ENCODE data around the gene ERC1. TPM values are rescaled to one million over a fixed set of nuclear protein-coding genes. Genes with fewer than 3 reads are reported as not detected.

The ERC1 gene
- total and polyA plus RNA-seq, 2 of the 4 experiments (the other 2 are of a cell fraction): 11.6 to 25.6 TPM

DNA sequence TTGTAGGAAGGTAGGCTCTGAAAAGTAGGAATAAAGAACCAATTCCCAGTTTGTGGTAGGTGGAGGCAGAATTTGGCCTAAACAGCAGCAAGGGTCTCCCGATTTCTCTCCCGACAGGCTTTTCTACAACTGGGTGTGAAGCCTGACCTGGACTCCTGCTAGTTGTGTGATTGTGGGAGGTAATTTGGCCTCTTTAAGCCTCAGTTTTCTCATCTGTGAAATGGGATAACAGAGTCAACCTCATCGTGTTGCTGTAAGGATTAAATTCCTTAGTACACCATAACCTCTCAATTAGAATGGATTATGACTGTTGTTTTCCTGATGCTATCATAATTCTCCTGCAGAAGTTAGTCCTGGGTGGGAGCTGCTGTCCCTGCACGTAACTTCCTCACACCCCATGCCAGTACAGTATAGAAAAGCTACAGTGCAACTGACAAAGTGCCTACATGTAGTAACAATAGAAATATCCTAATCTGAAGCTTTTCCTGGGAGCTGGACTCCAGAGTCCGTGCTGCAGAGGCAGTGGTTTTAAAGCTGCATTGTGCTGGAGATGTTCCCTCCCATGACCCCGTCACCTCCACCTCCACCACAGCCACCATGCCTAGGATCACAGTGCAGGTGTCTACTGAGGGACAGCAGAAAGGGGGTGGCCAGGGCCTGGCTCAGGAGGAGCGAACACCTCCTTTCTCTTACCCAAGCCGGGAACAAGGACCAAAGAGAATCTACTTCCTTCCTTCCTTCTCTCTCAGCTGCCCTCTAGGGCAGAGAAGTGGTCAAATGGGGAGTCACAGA is 526.9 kb downstream of the ERC1 start:
- Histone ChIP-seq H3K18ac (ENCODE audit: low read depth, low read length) (no peak overlapping the region), H4K91ac (ENCODE audit: insufficient read depth, low read depth, low read length) (peak overlapping the region; percentile 43), H2BK20ac (ENCODE audit: low read depth, low read length) (peak overlapping the region; percentile 69; the same call in 1 of the 2 replicates), H3K27me3 (ENCODE audit: control insufficient read depth, insufficient read depth, low read length) (no peaks in the 10 kb centered on the region), H3K56ac (ENCODE audit: extremely low read depth, insufficient read depth, low read length) (no peak overlapping the region), H2AK5ac (ENCODE audit: low read depth, low read length) (peak overlapping the region; percentile 84), H2AFZ (replicated peaks; ENCODE audit: low read length, poor library complexity) (no peak overlapping the region), H3K4me3 (ENCODE audit: insufficient read depth, low read depth, low read length) (no peak overlapping the region), H2BK5ac (ENCODE audit: low read depth, low read length, poor library complexity, severe bottlenecking) (no peak overlapping the region), H3K14ac (replicated peaks; ENCODE audit: low read depth, low read length) (0 out of 2 replicates have a peak overlapping the region, but pooled peaks have one; percentile 39), H2BK15ac (ENCODE audit: low read depth, low read length) (0 out of 3 replicates have a peak overlapping the region, but pooled peaks have one; percentile 68), H4K5ac (ENCODE audit: low read depth, low read length) (no peak overlapping the region), H4K8ac (ENCODE audit: low read depth in 2 of 2, low read length in 2 of 2) (0 out of 4 replicates have a peak overlapping the region, but pooled peaks of 1 of the 2 experiments have one; percentile 6), H3K4me2 (ENCODE audit: low read depth, low read length) (no peak overlapping the region), H2BK120ac (ENCODE audit: low read depth, low read length) (peak overlapping the region; percentile 73), H3K9ac (ENCODE audit: low read depth, low read length) (no peak overlapping the region), H3K4me1 (ENCODE audit: control insufficient read depth, insufficient read depth, low read length) (peaks cover 16% of the 10 kb centered on the region), H3K23ac (ENCODE audit: low read depth, low read length) (no peak overlapping the region), H4K20me1 (ENCODE audit: insufficient read depth, low read length) (no peaks in the 10 kb centered on the region), H3K27ac (ENCODE audit: insufficient read depth, low read length) (no peak overlapping the region), H2AK9ac (replicated peaks; ENCODE audit: low read depth, low read length, poor library complexity) (no peak overlapping the region), H3K9me3 (ENCODE audit: control insufficient read depth, insufficient read depth, low read length) (no peaks in the 10 kb centered on the region), H3K36me3 (ENCODE audit: control insufficient read depth, insufficient read depth, low read length) (no peaks in the 10 kb centered on the region), H3K4ac (ENCODE audit: low read depth, low read length) (peak overlapping the region; percentile 74), H3K9me1 (ENCODE audit: insufficient read depth, low read length) (peaks cover 8% of the 10 kb centered on the region), H3K79me1 (ENCODE audit: low read depth in 1 of 2, low read length in 2 of 2) (0 out of 4 replicates have a peak, but pooled peaks cover 0 to 5% of the 10 kb centered on the region in 2 experiments)
- no peak for ATAC-seq (ENCODE audit: low read depth)
- ChIA-PET POLR2A (ENCODE audit: unreplicated experiment) (no interaction called here), CTCF (interaction anchor here (0.7 kb wide), 1 partner anchor 8 kb away, joined by 3 read pairs; no protein-coding TSS in a partner anchor)
- dilution Hi-C loops (cut with HindIII; ENCODE audit: low sequenced_read_pairs, unreplicated experiment) (no loop called here), in situ Hi-C loops (cut with MboI; ENCODE audit: low sequenced_read_pairs) (no loop called here), intact Hi-C loops (cut with micrococcal nuclease) (no loop called here)
- no TSS peak for BruUV-seq (replicated peaks)
- TF ChIP-seq, protein P1, sequence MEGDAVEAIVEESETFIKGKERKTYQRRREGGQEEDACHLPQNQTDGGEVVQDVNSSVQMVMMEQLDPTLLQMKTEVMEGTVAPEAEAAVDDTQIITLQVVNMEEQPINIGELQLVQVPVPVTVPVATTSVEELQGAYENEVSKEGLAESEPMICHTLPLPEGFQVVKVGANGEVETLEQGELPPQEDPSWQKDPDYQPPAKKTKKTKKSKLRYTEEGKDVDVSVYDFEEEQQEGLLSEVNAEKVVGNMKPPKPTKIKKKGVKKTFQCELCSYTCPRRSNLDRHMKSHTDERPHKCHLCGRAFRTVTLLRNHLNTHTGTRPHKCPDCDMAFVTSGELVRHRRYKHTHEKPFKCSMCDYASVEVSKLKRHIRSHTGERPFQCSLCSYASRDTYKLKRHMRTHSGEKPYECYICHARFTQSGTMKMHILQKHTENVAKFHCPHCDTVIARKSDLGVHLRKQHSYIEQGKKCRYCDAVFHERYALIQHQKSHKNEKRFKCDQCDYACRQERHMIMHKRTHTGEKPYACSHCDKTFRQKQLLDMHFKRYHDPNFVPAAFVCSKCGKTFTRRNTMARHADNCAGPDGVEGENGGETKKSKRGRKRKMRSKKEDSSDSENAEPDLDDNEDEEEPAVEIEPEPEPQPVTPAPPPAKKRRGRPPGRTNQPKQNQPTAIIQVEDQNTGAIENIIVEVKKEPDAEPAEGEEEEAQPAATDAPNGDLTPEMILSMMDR (conservative IDR thresholded peaks at IDR 0.05; ENCODE audit: low read depth, low read length): no peak
- no peak for TF ChIP-seq USF2 (IDR thresholded peaks at IDR 0.05; ENCODE audit: low read depth, low read length)
- TF ChIP-seq CHD1 (IDR thresholded peaks at IDR 0.05; ENCODE audit: low read depth, low read length): no peak
- no peak for TF ChIP-seq MXI1 (IDR thresholded peaks at IDR 0.05; ENCODE audit: borderline replicate concordance, low read depth, low read length)
- TF ChIP-seq BHLHE40 (IDR thresholded peaks at IDR 0.05; ENCODE audit: low read depth, low read length): no peak
- TF ChIP-seq FOS (IDR thresholded peaks at IDR 0.05; ENCODE audit: low read depth, low read length): no peak
- no peak for TF ChIP-seq POLR2A (IDR thresholded peaks at IDR 0.05; ENCODE audit: low read depth, low read length)
- no peak for TF ChIP-seq CEBPB (IDR thresholded peaks at IDR 0.05; ENCODE audit: low read depth, low read length)
- TF ChIP-seq RCOR1 (IDR thresholded peaks at IDR 0.05; ENCODE audit: insufficient replicate concordance, low read length): no peak
- TF ChIP-seq NFE2L2 (IDR thresholded peaks at IDR 0.05; ENCODE audit: low read depth, low read length): no peak
- TF ChIP-seq MAFK (IDR thresholded peaks at IDR 0.05; ENCODE audit: low read depth, low read length): no peak
- TF ChIP-seq RFX5 (IDR thresholded peaks at IDR 0.05; ENCODE audit: low read depth, low read length): no peak
- WGBS, 2 experiments (ENCODE audit: extremely low coverage in 2 of 2, insufficient read length in 1 of 2): no CpG with 5 or more reads among the region's 8 CpGs
- DNase-seq: no peak
